ENCODE measurements around the gene DAPK1. TPM values are rescaled to one million over a fixed set of nuclear protein-coding genes. Genes with fewer than 3 reads are reported as not detected.

DAPK1 gene
- total and polyA plus RNA-seq, 10 of the 15 experiments (the other 5 are each of a cell fraction or from before 2014, with no cell fraction given) = 8.2 to 94.7 (median 51.6) TPM

- SMC1A ChIA-PET (ENCODE audit: uncharacterized antibody, unreplicated experiment) = interaction anchor here (1.3 kb wide), 1 partner anchor 38 kb away, joined by 3 read pairs; no protein-coding TSS in a partner anchor
- in situ Hi-C loops (cut with MboI) = no loop called here
- peaks cover 17% of the 10 kb centered on the region for H3K4me1 ChIP-seq (ENCODE audit: control insufficient read depth, insufficient read depth, low read length)
- WGBS (ENCODE audit: insufficient coverage, insufficient replicate concordance, low lambda C conversion rate, missing lambda C conversion rate) = 67% methylated on average over 3 of the region's 3 CpGs
- H2AFZ ChIP-seq (ENCODE audit: control insufficient read depth, low read depth, low read length) = no peak overlapping the region
- CTCF ChIA-PET = no interaction called here
- no peak overlapping the region for H3K27ac ChIP-seq (ENCODE audit: control insufficient read depth, insufficient read depth)
- POLR2A ChIA-PET = no interaction called here
- H3K4me2 ChIP-seq (ENCODE audit: control insufficient read depth, insufficient read depth) = no peak overlapping the region
- RAD21 ChIA-PET (ENCODE audit: unreplicated experiment) = no interaction called here
- DNase-seq (ENCODE audit: low read depth, low spot score) = no peak
- no peak for ATAC-seq
- H3K36me3 ChIP-seq (ENCODE audit: control insufficient read depth in 2 of 2, insufficient read depth in 2 of 2, low read length in 1 of 2) = peaks cover 7% of the 10 kb centered on the region in 2 experiments; a peak in 2 of 4 replicates
- H3K9ac ChIP-seq (ENCODE audit: control insufficient read depth, insufficient read depth, low read length) = no peak overlapping the region
- no peaks in the 10 kb centered on the region for H3K27me3 ChIP-seq (replicated peaks in 1 of 2; ENCODE audit: control insufficient read depth in 2 of 2, insufficient read depth in 2 of 2, low read length in 1 of 2)
- H3K9me3 ChIP-seq (replicated peaks; ENCODE audit: control insufficient read depth, insufficient read depth, low read length) = peaks cover 9% of the 10 kb centered on the region
- intact Hi-C loops (cut with micrococcal nuclease; ENCODE audit: unreplicated experiment) = no loop called here
- TF ChIP-seq ELK1 (IDR thresholded peaks at IDR 0.05; ENCODE audit: low read depth, low read length) (no peak), CUX1 (IDR thresholded peaks at IDR 0.05; ENCODE audit: insufficient replicate concordance, low read depth, low read length) (no peak), PAX5 (IDR thresholded peaks at IDR 0.05; ENCODE audit: borderline replicate concordance, low read depth, low read length) (no peak), NR2F1 (conservative IDR thresholded peaks at IDR 0.05) (no peak), SIN3A (IDR thresholded peaks at IDR 0.05; ENCODE audit: low read depth, low read length) (no peak), PML (IDR thresholded peaks at IDR 0.05; ENCODE audit: low read length) (no peak), ZNF384 (IDR thresholded peaks at IDR 0.05; ENCODE audit: borderline replicate concordance, low read depth, low read length) (no peak), PKNOX1 (IDR thresholded peaks at IDR 0.05) (no peak), JUND (IDR thresholded peaks at IDR 0.05; ENCODE audit: low read depth, low read length) (no peak), USF1 (IDR thresholded peaks at IDR 0.05; ENCODE audit: borderline replicate concordance, extremely low read length, insufficient read depth, low read depth, low read length) (no peak)
- H3K4me3 ChIP-seq = no peak overlapping the region
- no peaks in the 10 kb centered on the region for H4K20me1 ChIP-seq (ENCODE audit: control insufficient read depth, insufficient read depth)
- FAIRE-seq = no peak
- no TSS peak for BruUV-seq (replicated peaks)
- H3K79me2 ChIP-seq (ENCODE audit: control insufficient read depth, insufficient read depth, low read length) = no peaks in the 10 kb centered on the region
Observed at GRCh38 chr9:87607859-87608258, 110.2 kb downstream of the DAPK1 start.
